Fibroblast of lung (primary cell): ENCODE data around the gene PPP1R9A. TPM values are rescaled to one million over a fixed set of nuclear protein-coding genes. Genes with fewer than 3 reads are reported as not detected.

Experiments
- DNase-seq, 2 donors: peaks; one replicate each; pipeline versions ENCODE4 v3.0.0 to v3.0.0-alpha.2; 2010; ENCODE audit warnings: low read depth in 2 of 2
- H2AFZ ChIP-seq: 2 replicates; pipeline ENCODE4 v1.5.1; 2012; ENCODE audit warnings: low read length, control low read depth, inconsistent platforms
- H3K27ac ChIP-seq: 2 replicates; pipeline ENCODE4 v1.5.1; 2011; ENCODE audit warnings: low read length, control low read depth; ENCODE audit not compliant: insufficient read depth
- H3K27me3 ChIP-seq: 2 replicates; pipeline ENCODE4 v1.5.1; 2011; ENCODE audit warnings: mild to moderate bottlenecking, low read length; ENCODE audit not compliant: control insufficient read depth, insufficient read depth
- H3K36me3 ChIP-seq: 2 replicates; pipeline ENCODE4 v1.5.1; 2011; ENCODE audit warnings: low read length; ENCODE audit not compliant: control insufficient read depth, insufficient read depth
- H3K4me1 ChIP-seq: 2 replicates; pipeline ENCODE4 v1.5.1; 2011; ENCODE audit warnings: low read length; ENCODE audit not compliant: control insufficient read depth, insufficient read depth; ENCODE audit errors: extremely low read depth
- H3K4me2 ChIP-seq: 2 replicates; pipeline ENCODE4 v1.5.1; 2011; ENCODE audit warnings: low read length, control low read depth; ENCODE audit not compliant: insufficient read depth; ENCODE audit errors: extremely low read depth
- H3K4me3 ChIP-seq, 4 experiments: fragments of 200-600 bp in 1 of 4; sonication (generic) in 1 of 4; replicated peaks in 1 of 4; 2 replicates each; pipeline ENCODE4 v1.5.1; 2011 to 2016; ENCODE audit warnings: low read length in 4 of 4, low read depth in 3 of 4, mild to moderate bottlenecking in 3 of 4, control low read depth in 2 of 4, inconsistent platforms in 1 of 4, mixed read lengths in 1 of 4; ENCODE audit not compliant: insufficient read depth in 1 of 4; ENCODE audit errors: control extremely low read depth in 1 of 4
- H3K79me2 ChIP-seq: 2 replicates; pipeline ENCODE4 v1.5.1; 2012; ENCODE audit warnings: mild to moderate bottlenecking, low read length, inconsistent platforms; ENCODE audit not compliant: control insufficient read depth, insufficient read depth
- H3K9ac ChIP-seq: 2 replicates; pipeline ENCODE4 v1.5.1; 2011; ENCODE audit warnings: mild to moderate bottlenecking, low read length, control low read depth; ENCODE audit not compliant: insufficient read depth
- H3K9me3 ChIP-seq: 2 replicates; pipeline ENCODE4 v1.5.1; 2012; ENCODE audit warnings: low read depth, low read length; ENCODE audit not compliant: control insufficient read depth, insufficient read depth
- H4K20me1 ChIP-seq: 2 replicates; pipeline ENCODE4 v1.5.1; 2011; ENCODE audit warnings: low read length; ENCODE audit not compliant: control insufficient read depth, insufficient read depth; ENCODE audit errors: extremely low read depth
- EZH2 ChIP-seq: IDR thresholded peaks from 2 replicates; pipeline ENCODE4 v1.5.1; 2012; ENCODE audit warnings: low read length, control low read depth, mild to moderate bottlenecking; ENCODE audit errors: missing control alignments
- polyA plus RNA-seq, 2 donors: library from polyadenylated mRNA; depleted of rRNA in 1 of 2; stranded (reverse) in 1 of 2; unstranded in 1 of 2; fragments of >200 nt; gene quantifications; 2 replicates each; pipeline ENCODE4 v1.2.1, GENCODE V29; 2011 to 2012; ENCODE audit warnings: missing spikeins in 1 of 2
- total RNA-seq: library from RNA; depleted of rRNA; stranded (reverse); fragments of >200 nt; gene quantifications from 2 replicates; pipeline ENCODE4 v1.2.1, GENCODE V29; 2014
- TF ChIP-seq, protein P1 (sequence below), 2 donors: IDR thresholded peaks in 1 of 2; conservative IDR thresholded peaks in 1 of 2; 1 replicate in 1 of 2; 2 replicates in 1 of 2; pipeline ENCODE4 v1.5.1; 2011 to 2012; ENCODE audit warnings: low read length in 2 of 2, control low read depth in 1 of 2, inconsistent platforms in 1 of 2, low read depth in 1 of 2, mild to moderate bottlenecking in 1 of 2

PPP1R9A gene
- total and polyA plus RNA-seq, 2 donors (not counting 1 experiment from before 2014, with no cell fraction given) = 0.68 to 3.3 TPM

DNA sequence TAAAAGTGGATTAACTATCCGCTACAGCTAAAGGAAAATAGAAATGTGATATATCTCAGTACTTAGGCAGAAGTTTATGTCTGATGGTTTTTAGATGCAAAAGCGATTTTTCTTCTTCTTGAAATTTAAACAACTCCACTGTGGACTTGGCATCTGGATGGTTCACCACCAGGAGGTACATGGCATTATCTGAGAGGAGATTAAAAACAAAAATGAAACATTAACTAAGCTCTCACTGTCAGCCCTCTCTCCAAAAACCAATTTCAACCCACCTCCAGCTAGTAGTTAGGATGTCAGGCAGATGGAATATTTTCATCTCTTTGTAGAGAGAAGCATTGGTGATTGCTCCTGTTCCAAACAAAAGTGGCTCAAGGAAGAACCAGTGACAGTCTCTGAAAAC is 404.0 kb downstream of the PPP1R9A start:
- Histone ChIP-seq H3K36me3 (no peaks in the 10 kb centered on the region), H3K9ac (no peak overlapping the region)

DNA sequence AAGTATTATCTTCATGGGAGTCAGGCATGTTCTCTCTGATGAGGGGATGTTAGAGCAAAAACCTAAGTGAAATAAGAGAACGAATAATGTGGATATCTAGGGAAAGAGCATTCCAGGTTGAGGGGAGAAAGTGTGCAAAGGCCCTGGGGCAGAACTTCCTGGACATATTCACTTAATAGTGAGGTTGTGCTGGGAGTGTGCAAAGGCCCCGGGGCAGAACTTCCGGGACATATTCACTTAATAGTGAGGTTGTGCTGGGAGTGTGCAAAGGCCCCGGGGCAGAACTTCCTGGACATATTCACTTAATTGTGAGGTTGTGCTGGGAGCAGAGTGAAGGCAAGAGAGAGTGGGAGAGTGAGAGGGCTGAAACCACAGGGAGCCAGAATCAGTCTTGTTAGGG is 405.2 kb downstream of the PPP1R9A start:
- H3K4me1 ChIP-seq = no peaks in the 10 kb centered on the region
- H2AFZ ChIP-seq = no peak overlapping the region
- no peaks in the 10 kb centered on the region for H4K20me1 ChIP-seq
- H3K9me3 ChIP-seq = no peaks in the 10 kb centered on the region
- H3K4me3 ChIP-seq = no peak overlapping the region
- TF ChIP-seq EZH2 = no peak
- TF ChIP-seq, protein P1, sequence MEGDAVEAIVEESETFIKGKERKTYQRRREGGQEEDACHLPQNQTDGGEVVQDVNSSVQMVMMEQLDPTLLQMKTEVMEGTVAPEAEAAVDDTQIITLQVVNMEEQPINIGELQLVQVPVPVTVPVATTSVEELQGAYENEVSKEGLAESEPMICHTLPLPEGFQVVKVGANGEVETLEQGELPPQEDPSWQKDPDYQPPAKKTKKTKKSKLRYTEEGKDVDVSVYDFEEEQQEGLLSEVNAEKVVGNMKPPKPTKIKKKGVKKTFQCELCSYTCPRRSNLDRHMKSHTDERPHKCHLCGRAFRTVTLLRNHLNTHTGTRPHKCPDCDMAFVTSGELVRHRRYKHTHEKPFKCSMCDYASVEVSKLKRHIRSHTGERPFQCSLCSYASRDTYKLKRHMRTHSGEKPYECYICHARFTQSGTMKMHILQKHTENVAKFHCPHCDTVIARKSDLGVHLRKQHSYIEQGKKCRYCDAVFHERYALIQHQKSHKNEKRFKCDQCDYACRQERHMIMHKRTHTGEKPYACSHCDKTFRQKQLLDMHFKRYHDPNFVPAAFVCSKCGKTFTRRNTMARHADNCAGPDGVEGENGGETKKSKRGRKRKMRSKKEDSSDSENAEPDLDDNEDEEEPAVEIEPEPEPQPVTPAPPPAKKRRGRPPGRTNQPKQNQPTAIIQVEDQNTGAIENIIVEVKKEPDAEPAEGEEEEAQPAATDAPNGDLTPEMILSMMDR (conservative IDR thresholded peaks at IDR 0.05 in 1 of 2, IDR thresholded peaks at IDR 0.05 in 1 of 2; ENCODE audit: low read depth in 1 of 2, low read length in 2 of 2) = no peak
- no peak overlapping the region for H3K4me2 ChIP-seq
- H3K27ac ChIP-seq = no peak overlapping the region
- H3K27me3 ChIP-seq = no peaks in the 10 kb centered on the region
- no peaks in the 10 kb centered on the region for H3K36me3 ChIP-seq
- H3K79me2 ChIP-seq = no peaks in the 10 kb centered on the region
- no peak for DNase-seq
- H3K9ac ChIP-seq = no peak overlapping the region

More for the DNA sequence above, 404.0 kb downstream of the PPP1R9A start:
- Histone ChIP-seq H3K4me1 (no peaks in the 10 kb centered on the region), H3K9me3 (no peaks in the 10 kb centered on the region), H3K79me2 (no peaks in the 10 kb centered on the region), H3K27me3 (no peaks in the 10 kb centered on the region), H4K20me1 (no peaks in the 10 kb centered on the region), H3K27ac (no peak overlapping the region), H3K4me3 (no peak overlapping the region), H3K4me2 (no peak overlapping the region), H2AFZ (no peak overlapping the region)
- DNase-seq = no peak
- TF ChIP-seq EZH2 = no peak

DNA sequence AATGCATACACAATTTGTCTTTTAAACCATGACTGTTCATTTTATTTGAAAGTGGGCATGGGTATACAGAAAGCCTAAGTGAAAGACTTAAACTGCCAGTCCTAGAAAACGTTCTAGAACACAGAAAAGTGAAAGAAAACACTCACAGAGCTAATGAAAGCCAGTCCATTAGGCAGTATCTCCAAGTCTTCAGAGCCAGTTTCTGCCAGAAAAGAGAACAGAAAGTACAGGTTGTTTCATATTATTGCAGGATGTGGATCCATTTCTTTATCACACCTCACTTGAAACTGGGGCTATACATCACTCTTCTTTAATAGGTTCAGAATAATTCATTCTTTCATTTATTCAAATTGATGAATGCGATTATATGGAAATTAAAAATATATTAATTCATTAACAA is 409.2 kb downstream of the PPP1R9A start:
- H3K9me3 ChIP-seq = no peaks in the 10 kb centered on the region
- no peaks in the 10 kb centered on the region for H4K20me1 ChIP-seq
- no peaks in the 10 kb centered on the region for H3K27me3 ChIP-seq
- TF ChIP-seq, protein P1 (conservative IDR thresholded peaks at IDR 0.05 in 1 of 2, IDR thresholded peaks at IDR 0.05 in 1 of 2; ENCODE audit: low read depth in 1 of 2, low read length in 2 of 2) = no peak
- no peak for TF ChIP-seq EZH2
- H3K79me2 ChIP-seq = no peaks in the 10 kb centered on the region
- no peak overlapping the region for H3K27ac ChIP-seq
- H3K9ac ChIP-seq = no peak overlapping the region
- H3K4me2 ChIP-seq = no peak overlapping the region
- H2AFZ ChIP-seq = no peak overlapping the region
- no peak for DNase-seq
- H3K4me3 ChIP-seq = no peak overlapping the region
- H3K4me1 ChIP-seq = no peaks in the 10 kb centered on the region
- no peaks in the 10 kb centered on the region for H3K36me3 ChIP-seq
